ENCODE measurements around the gene CIC. TPM values are rescaled to one million over a fixed set of nuclear protein-coding genes. Genes with fewer than 3 reads are reported as not detected.

The CIC gene
- polyA plus RNA-seq, 2 of the 4 experiments (the other 2 are of a cell fraction): 7.2 to 56.4 TPM

GRCh38 chr19:42306646-42307045, 37.6 kb downstream of the CIC start (continued):
- no peak for TF ChIP-seq MYC (IDR thresholded peaks at IDR 0.05; ENCODE audit: borderline replicate concordance, low read length)
- TF ChIP-seq HOXA7 (CRISPR knock-in tag; IDR thresholded peaks at IDR 0.05): no peak
- no peak for TF ChIP-seq POLR2A (IDR thresholded peaks at IDR 0.05; ENCODE audit: low read length)
- TF ChIP-seq GATA3 (IDR thresholded peaks at IDR 0.05; ENCODE audit: borderline replicate concordance): no peak
- no peak for TF ChIP-seq JUNB (IDR thresholded peaks at IDR 0.05)

- CTCF ChIA-PET: interaction anchor here (1.6 to 5.3 kb wide), 5 partner anchors 10 to 200 kb away, joined by 4 to 58 read pairs (median 5); no protein-coding TSS in a partner anchor
- Histone ChIP-seq H3K4me1 (peaks cover 5% of the 10 kb centered on the region; the same call in 1 of the 3 replicates), H3K4me2 (no peak overlapping the region), H3K4me3 (no peak overlapping the region), H3K9me3 (no peaks in the 10 kb centered on the region), H3K27ac (no peak overlapping the region)
- no peak for ATAC-seq
- TF ChIP-seq JUNB (IDR thresholded peaks at IDR 0.05) (no peak), RARB (CRISPR knock-in tag; IDR thresholded peaks at IDR 0.05) (no peak), MYC (IDR thresholded peaks at IDR 0.05; ENCODE audit: borderline replicate concordance, low read length) (no peak), HOXA7 (CRISPR knock-in tag; IDR thresholded peaks at IDR 0.05) (no peak), FOXS1 (CRISPR knock-in tag; IDR thresholded peaks at IDR 0.05) (no peak), KDM1A (IDR thresholded peaks at IDR 0.05; ENCODE audit: low read depth) (no peak), SMC3 (IDR thresholded peaks at IDR 0.05) (no peak), ATOH8 (CRISPR knock-in tag; IDR thresholded peaks at IDR 0.05; ENCODE audit: low read depth) (no peak), KDM5A (IDR thresholded peaks at IDR 0.05) (no peak), ZSCAN20 (CRISPR knock-in tag; IDR thresholded peaks at IDR 0.05) (no peak), ESRRA (IDR thresholded peaks at IDR 0.05; ENCODE audit: borderline replicate concordance, low read length) (no peak), HMGXB4 (CRISPR knock-in tag; IDR thresholded peaks at IDR 0.05; ENCODE audit: borderline replicate concordance) (no peak)
- no peak for DNase-seq (ENCODE audit: low read depth in 1 of 2, low spot score in 1 of 2)
- FAIRE-seq: no peak
- 78% methylated on average over 14 of the region's 14 CpGs for WGBS (ENCODE audit: missing lambda C conversion rate)
- POLR2A ChIA-PET: interaction anchor here (1.6 kb wide), 1 partner anchor 14 kb away, joined by 3 read pairs; no protein-coding TSS in a partner anchor
Measured at GRCh38 chr19:42309686-42310085, 40.6 kb downstream of the CIC start.

GRCh38 chr19:42311657-42312056, 42.6 kb downstream of the CIC start:
- DNase-seq (ENCODE audit: low read depth in 1 of 2, low spot score in 1 of 2) (peak in 1 of 2 experiments; percentile 71), FAIRE-seq (peak; percentile 28), ATAC-seq (peak in 1 of 2 experiments; percentile 64; a peak in 4 of 6 replicates)
- WGBS (ENCODE audit: missing lambda C conversion rate): 68% methylated on average over 2 of the region's 2 CpGs
- no peak overlapping the region for H3K27ac ChIP-seq
- H3K4me3 ChIP-seq: no peak overlapping the region
- POLR2A ChIA-PET: no interaction called here
- no peaks in the 10 kb centered on the region for H3K9me3 ChIP-seq
- CTCF ChIA-PET: interaction anchor here (1.0 to 5.3 kb wide), 9 partner anchors 8 to 355 kb away, joined by 3 to 58 read pairs (median 5); partner anchors contain the start of genes PAFAH1B3 and PRR19
- TF ChIP-seq, protein P1, sequence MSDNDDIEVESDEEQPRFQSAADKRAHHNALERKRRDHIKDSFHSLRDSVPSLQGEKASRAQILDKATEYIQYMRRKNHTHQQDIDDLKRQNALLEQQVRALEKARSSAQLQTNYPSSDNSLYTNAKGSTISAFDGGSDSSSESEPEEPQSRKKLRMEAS (IDR thresholded peaks at IDR 0.05): no peak
- TF ChIP-seq RAD21 (conservative IDR thresholded peaks at IDR 0.05 in 1 of 2, IDR thresholded peaks at IDR 0.05 in 1 of 2): 0 out of 5 replicates have a peak, but pooled peaks of 1 of the 2 experiments have one; percentile 7
- H3K4me1 ChIP-seq: peaks cover 5% of the 10 kb centered on the region; the same call in 1 of the 3 replicates
- H3K4me2 ChIP-seq: no peak overlapping the region

DNA sequence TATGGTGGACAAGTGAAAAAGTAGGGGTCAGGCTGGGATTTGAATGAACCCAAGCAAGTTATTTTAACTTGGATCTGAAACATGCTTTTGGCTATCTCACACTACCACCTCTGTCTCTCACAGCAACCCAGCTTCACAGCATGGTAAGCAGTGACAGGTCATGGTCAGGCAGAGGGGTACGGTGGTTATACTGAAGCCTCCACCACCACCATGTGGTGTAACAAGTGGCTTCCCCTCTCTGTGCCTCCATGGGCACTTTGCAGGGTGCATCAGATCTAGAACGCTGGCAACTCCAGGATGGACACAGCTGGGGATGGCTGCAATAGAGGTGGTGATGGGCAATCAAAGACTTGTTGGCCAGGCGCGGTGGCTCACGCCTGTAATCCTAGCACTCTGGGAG, 43.3 kb downstream of the CIC start:
- peaks cover 5% of the 10 kb centered on the region; the same call in 1 of the 3 replicates for H3K4me1 ChIP-seq
- peak overlapping the region; percentile 94 for H3K4me2 ChIP-seq
- WGBS (ENCODE audit: missing lambda C conversion rate): 94% methylated on average over 5 of the region's 5 CpGs
- peak overlapping the region; percentile 51; the same call in 1 of the 3 replicates for H3K4me3 ChIP-seq
- no peak for DNase-seq (ENCODE audit: low read depth in 1 of 2, low spot score in 1 of 2)
- ATAC-seq: no peak
- TF ChIP-seq, protein P2, sequence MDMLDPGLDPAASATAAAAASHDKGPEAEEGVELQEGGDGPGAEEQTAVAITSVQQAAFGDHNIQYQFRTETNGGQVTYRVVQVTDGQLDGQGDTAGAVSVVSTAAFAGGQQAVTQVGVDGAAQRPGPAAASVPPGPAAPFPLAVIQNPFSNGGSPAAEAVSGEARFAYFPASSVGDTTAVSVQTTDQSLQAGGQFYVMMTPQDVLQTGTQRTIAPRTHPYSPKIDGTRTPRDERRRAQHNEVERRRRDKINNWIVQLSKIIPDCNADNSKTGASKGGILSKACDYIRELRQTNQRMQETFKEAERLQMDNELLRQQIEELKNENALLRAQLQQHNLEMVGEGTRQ (IDR thresholded peaks at IDR 0.05): 0 out of 2 replicates have a peak, but pooled peaks have one; percentile 3
- no peak for TF ChIP-seq FOSL2 (IDR thresholded peaks at IDR 0.05)
- no peak for TF ChIP-seq FOSL2 (CRISPR knock-in tag; IDR thresholded peaks at IDR 0.05)
- TF ChIP-seq FOSB (CRISPR knock-in tag; IDR thresholded peaks at IDR 0.05): no peak
- TF ChIP-seq JUN (IDR thresholded peaks at IDR 0.05): no peak
- no peak for TF ChIP-seq SMC3 (IDR thresholded peaks at IDR 0.05)
- TF ChIP-seq MAZ (IDR thresholded peaks at IDR 0.05; ENCODE audit: borderline replicate concordance, low read depth, low read length): no peak
- no peaks in the 10 kb centered on the region for H3K9me3 ChIP-seq
- POLR2A ChIA-PET: no interaction called here
- H3K27ac ChIP-seq: no peak overlapping the region
- CTCF ChIA-PET: interaction anchor here (0.9 to 5.3 kb wide), 7 partner anchors 11 to 201 kb away, joined by 3 to 58 read pairs (median 7); partner anchors contain the start of genes PAFAH1B3 and PRR19
- peak; percentile 93 for FAIRE-seq

All from A549 (cell line).